ENCODE results near the gene FOXP4.

The FOXP4 gene

GRCh38 chr6:41566961-41567360 is 20.8 kb downstream of the FOXP4 start:
- DNase-seq = no peak

GRCh38 chr6:41567684-41568083 is 21.5 kb downstream of the FOXP4 start:
- no peak for DNase-seq

GRCh38 chr6:41568202-41568584 is 22.0 kb downstream of the FOXP4 start:
- no peak for DNase-seq

- DNase-seq = no peak
Observed at GRCh38 chr6:41568585-41569384, 22.6 kb downstream of the FOXP4 start.

- DNase-seq = no peak
Observed at GRCh38 chr6:41570259-41570615, 24.1 kb downstream of the FOXP4 start.

GRCh38 chr6:41571021-41571780 is 25.0 kb downstream of the FOXP4 start:
- peak; percentile 35 for DNase-seq

- no peak for DNase-seq
Observed at GRCh38 chr6:41572613-41573012, 26.4 kb downstream of the FOXP4 start.

GRCh38 chr6:41573276-41573675 is 27.1 kb downstream of the FOXP4 start:
- no peak for DNase-seq

- DNase-seq = no peak
Observed at GRCh38 chr6:41573985-41574384, 27.8 kb downstream of the FOXP4 start.

GRCh38 chr6:41575598-41575997 is 29.4 kb downstream of the FOXP4 start:
- no peak for DNase-seq

GRCh38 chr6:41576667-41577066 is 30.5 kb downstream of the FOXP4 start:
- DNase-seq = no peak

GRCh38 chr6:41577356-41578216 is 31.4 kb downstream of the FOXP4 start:
- DNase-seq = no peak

- no peak for DNase-seq
Observed at GRCh38 chr6:41578217-41579087, 32.3 kb downstream of the FOXP4 start.

- no peak for DNase-seq
Observed at GRCh38 chr6:41579088-41579610, 33.0 kb downstream of the FOXP4 start.

GRCh38 chr6:41580690-41581089 is 34.5 kb downstream of the FOXP4 start:
- no peak for DNase-seq

- no peak for DNase-seq
Observed at GRCh38 chr6:41581381-41581991, 35.3 kb downstream of the FOXP4 start.

GRCh38 chr6:41582540-41582939 is 36.4 kb downstream of the FOXP4 start:
- no peak for DNase-seq

- DNase-seq = no peak
Observed at GRCh38 chr6:41583565-41583964, 37.4 kb downstream of the FOXP4 start.

GRCh38 chr6:41584205-41584604 is 38.0 kb downstream of the FOXP4 start:
- DNase-seq = no peak

GRCh38 chr6:41584668-41585205 is 38.6 kb downstream of the FOXP4 start:
- DNase-seq = no peak

GRCh38 chr6:41585605-41586004 is 39.4 kb downstream of the FOXP4 start:
- no peak for DNase-seq

Data from stimulated activated CD4-positive, alpha-beta T cell treated with anti-CD3 and anti-CD28 coated beads, Interleukin-1b, Interleukin-23, amount 100 ng/mL, for 48 hours (primary cell).